Activated naive CD4-positive, alpha-beta T cell treated with anti-CD3 and anti-CD28 coated beads for 36 hours (primary cell): ENCODE data around the gene XCR1. TPM values are rescaled to one million over a fixed set of nuclear protein-coding genes. Genes with fewer than 3 reads are reported as not detected.

Experiments
- total RNA-seq, 2 experiments: library from RNA; stranded (reverse); gene quantifications; one replicate each; pipeline ENCODE4 v1.2.3, GENCODE V29; 2021

Gene XCR1
- total RNA-seq, 2 experiments from 2014 or later, result not detected

Other genes with a start within 250 kb of the XCR1 start
- not detected for gene SLC6A20, start 230.9 kb downstream of the XCR1 start, total RNA-seq
- gene LZTFL1, start 185.4 kb downstream of the XCR1 start, total RNA-seq, result 1 to 10 TPM; 3.6 to 4.1 TPM
- not detected for gene CCR9, start 140.9 kb downstream of the XCR1 start, total RNA-seq
- under 1 TPM in 1 of 2 experiments, not detected in 1; 0.30 TPM for gene CXCR6, start 84.0 kb downstream of the XCR1 start, total RNA-seq
- 10 to 100 TPM; 10.2 to 10.5 TPM for gene FYCO1, start 31.7 kb downstream of the XCR1 start, total RNA-seq
- not detected for gene CCR1, start 180.8 kb upstream of the XCR1 start, total RNA-seq
- not detected for gene CCR3, start 215.0 kb upstream of the XCR1 start, total RNA-seq